ENCODE results near the gene OSGEP.

Gene OSGEP

GRCh38 chr14:20441461-20441860 is 13.2 kb downstream of the OSGEP start:
- DNase-seq = no peak
- no peaks in the 10 kb centered on the region for H3K27me3 ChIP-seq (ENCODE audit: insufficient read depth, low read depth, severe bottlenecking)

DNA sequence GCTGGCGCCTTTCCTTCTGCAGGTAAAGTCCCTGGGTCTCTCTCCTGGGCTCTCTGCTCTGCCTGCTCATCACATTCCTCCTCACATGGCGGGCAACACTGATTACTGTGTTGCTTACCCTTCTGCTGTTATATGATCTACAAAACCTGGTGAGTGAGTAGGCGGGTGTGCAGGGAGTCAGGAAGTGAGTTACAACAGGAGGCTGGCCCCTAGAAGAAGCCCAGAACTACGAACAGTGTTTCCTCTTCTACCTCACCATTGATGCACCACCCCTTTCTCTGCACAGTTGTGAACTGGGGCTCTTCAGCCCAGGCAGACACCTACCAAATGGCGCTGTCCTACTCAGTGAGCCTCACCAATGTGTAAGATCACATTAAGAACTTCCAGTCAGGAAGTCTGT is 13.7 kb downstream of the OSGEP start:
- peaks cover 17% of the 10 kb centered on the region for H3K36me3 ChIP-seq
- no peak overlapping the region for H3K27ac ChIP-seq
- no peak overlapping the region for H3K4me3 ChIP-seq (ENCODE audit: low read depth, low read length)
- no peak for DNase-seq
- TF ChIP-seq, protein P1, sequence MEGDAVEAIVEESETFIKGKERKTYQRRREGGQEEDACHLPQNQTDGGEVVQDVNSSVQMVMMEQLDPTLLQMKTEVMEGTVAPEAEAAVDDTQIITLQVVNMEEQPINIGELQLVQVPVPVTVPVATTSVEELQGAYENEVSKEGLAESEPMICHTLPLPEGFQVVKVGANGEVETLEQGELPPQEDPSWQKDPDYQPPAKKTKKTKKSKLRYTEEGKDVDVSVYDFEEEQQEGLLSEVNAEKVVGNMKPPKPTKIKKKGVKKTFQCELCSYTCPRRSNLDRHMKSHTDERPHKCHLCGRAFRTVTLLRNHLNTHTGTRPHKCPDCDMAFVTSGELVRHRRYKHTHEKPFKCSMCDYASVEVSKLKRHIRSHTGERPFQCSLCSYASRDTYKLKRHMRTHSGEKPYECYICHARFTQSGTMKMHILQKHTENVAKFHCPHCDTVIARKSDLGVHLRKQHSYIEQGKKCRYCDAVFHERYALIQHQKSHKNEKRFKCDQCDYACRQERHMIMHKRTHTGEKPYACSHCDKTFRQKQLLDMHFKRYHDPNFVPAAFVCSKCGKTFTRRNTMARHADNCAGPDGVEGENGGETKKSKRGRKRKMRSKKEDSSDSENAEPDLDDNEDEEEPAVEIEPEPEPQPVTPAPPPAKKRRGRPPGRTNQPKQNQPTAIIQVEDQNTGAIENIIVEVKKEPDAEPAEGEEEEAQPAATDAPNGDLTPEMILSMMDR (IDR thresholded peaks at IDR 0.05; ENCODE audit: low read depth, low read length) = no peak
- no peaks in the 10 kb centered on the region for H3K9me3 ChIP-seq (ENCODE audit: severe bottlenecking)
- H3K27me3 ChIP-seq (ENCODE audit: insufficient read depth, low read depth, severe bottlenecking) = no peaks in the 10 kb centered on the region

More at GRCh38 chr14:20441461-20441860, 13.2 kb downstream of the OSGEP start:
- TF ChIP-seq, protein P1 (IDR thresholded peaks at IDR 0.05; ENCODE audit: low read depth, low read length) = no peak
- H3K4me3 ChIP-seq (ENCODE audit: low read depth, low read length) = no peak overlapping the region
- H3K27ac ChIP-seq = no peak overlapping the region
- H3K9me3 ChIP-seq (ENCODE audit: severe bottlenecking) = no peaks in the 10 kb centered on the region
- H3K36me3 ChIP-seq = peaks cover 23% of the 10 kb centered on the region

DNA sequence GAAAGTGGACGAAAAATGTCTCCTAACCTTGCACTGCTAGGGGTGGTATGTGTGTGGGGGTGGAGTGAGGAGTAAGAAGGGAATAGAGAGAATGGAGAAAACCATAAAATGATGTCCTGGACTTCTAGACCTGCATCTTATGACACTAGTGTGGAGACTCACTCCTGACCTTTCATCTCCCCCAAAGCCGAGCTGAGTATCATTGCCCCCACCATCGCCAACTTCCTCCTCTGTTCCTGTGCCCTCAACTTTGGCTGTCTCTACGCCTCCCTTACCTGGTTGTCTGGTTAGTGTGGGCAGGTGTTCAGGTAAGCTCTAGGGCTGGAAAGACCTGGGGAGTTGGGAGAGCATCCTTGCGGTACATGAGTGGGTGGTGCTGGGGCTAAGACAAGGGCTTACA is 14.1 kb downstream of the OSGEP start:
- TF ChIP-seq, protein P1 (IDR thresholded peaks at IDR 0.05; ENCODE audit: low read depth, low read length) = no peak
- no peaks in the 10 kb centered on the region for H3K27me3 ChIP-seq (ENCODE audit: insufficient read depth, low read depth, severe bottlenecking)
- no peak for DNase-seq
- no peaks in the 10 kb centered on the region for H3K9me3 ChIP-seq (ENCODE audit: severe bottlenecking)
- no peak overlapping the region for H3K27ac ChIP-seq
- peaks cover 13% of the 10 kb centered on the region for H3K36me3 ChIP-seq
- no peak overlapping the region for H3K4me3 ChIP-seq (ENCODE audit: low read depth, low read length)

GRCh38 chr14:20438664-20439063 is 15.9 kb downstream of the OSGEP start:
- peaks cover 5% of the 10 kb centered on the region; the same call in 1 of the 2 replicates for H3K36me3 ChIP-seq
- H3K27me3 ChIP-seq (ENCODE audit: insufficient read depth, low read depth, severe bottlenecking) = no peaks in the 10 kb centered on the region
- TF ChIP-seq, protein P1 (IDR thresholded peaks at IDR 0.05; ENCODE audit: low read depth, low read length) = no peak
- H3K27ac ChIP-seq = no peak overlapping the region
- no peaks in the 10 kb centered on the region for H3K9me3 ChIP-seq (ENCODE audit: severe bottlenecking)
- DNase-seq = no peak
- H3K4me3 ChIP-seq (ENCODE audit: low read depth, low read length) = no peak overlapping the region

- no peak overlapping the region for H3K4me3 ChIP-seq (ENCODE audit: low read depth, low read length)
- no peaks in the 10 kb centered on the region for H3K27me3 ChIP-seq (ENCODE audit: insufficient read depth, low read depth, severe bottlenecking)
- no peak overlapping the region for H3K27ac ChIP-seq
- no peaks in the 10 kb centered on the region for H3K9me3 ChIP-seq (ENCODE audit: severe bottlenecking)
- TF ChIP-seq, protein P1 (IDR thresholded peaks at IDR 0.05; ENCODE audit: low read depth, low read length) = no peak
- H3K36me3 ChIP-seq = no peaks in the 10 kb centered on the region
- no peak for DNase-seq
Measured at GRCh38 chr14:20436363-20436755, 18.3 kb downstream of the OSGEP start.

DNA sequence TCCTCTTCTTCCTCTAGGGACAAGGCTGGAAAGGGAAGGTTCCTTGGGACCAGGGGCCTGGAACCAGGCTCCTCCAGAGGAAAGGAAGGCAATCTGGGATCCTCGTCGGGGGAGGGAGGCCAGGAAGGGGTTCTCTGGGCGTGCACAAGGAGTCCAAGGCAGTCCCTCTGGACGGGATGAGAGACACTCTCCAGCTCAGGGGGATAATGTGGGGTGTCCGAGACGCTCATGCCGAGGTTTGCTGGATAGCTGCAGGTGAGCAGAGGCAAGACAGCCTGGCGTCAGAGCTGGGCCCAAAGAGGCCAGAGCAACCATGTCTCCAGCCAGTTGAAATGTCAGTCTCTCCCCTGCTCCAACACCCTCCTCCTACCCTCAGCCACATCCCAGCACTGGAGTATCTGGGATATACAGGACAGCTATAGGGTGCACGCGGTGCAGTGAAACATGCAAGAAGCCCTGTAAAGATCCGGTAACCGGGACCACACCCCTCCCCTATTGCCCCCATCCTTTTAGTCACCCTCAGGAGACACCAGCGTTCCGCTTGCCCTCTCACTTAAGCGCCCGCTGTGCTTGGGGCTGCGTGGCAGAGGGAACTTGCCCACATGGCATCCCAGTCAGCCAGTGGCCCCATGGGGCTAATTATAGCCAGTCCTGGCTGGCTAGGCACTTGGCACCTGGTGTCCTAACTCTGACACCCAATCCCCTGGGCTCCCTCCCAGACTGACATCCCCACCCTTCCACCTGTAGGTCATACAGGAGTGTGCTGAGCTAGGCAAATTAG is 18.8 kb downstream of the OSGEP start, which contains the start of gene KLHL33:
Gene KLHL33, minus strand, starts transcription at position 585 of the 781 bp plus-strand sequence. Its CDS starts 355 bp downstream, at position 230.
- H3K27ac ChIP-seq = no peak within 1 kb of the TSS
- no peaks in the 10 kb centered on the region for H3K9me3 ChIP-seq (ENCODE audit: severe bottlenecking)
- H3K4me3 ChIP-seq (ENCODE audit: low read depth, low read length) = no peak within 1 kb of the TSS
- DNase-seq = no peak
- H3K36me3 ChIP-seq = no peaks in the 10 kb centered on the region
- no peaks in the 10 kb centered on the region for H3K27me3 ChIP-seq (ENCODE audit: insufficient read depth, low read depth, severe bottlenecking)
- TF ChIP-seq, protein P1 (IDR thresholded peaks at IDR 0.05; ENCODE audit: low read depth, low read length) = no peak
